HepG2 (cell line): ENCODE measurements around the gene PBX4.

ENCODE experiments used
- FOXM1 ChIP-seq: sonication (generic); formaldehyde crosslinking; IDR thresholded peaks from 2 replicates; pipeline ENCODE4 v1.5.0; 2020; ENCODE audit warnings: missing genetic modification reagents
- JUND ChIP-seq: sonication (generic); formaldehyde crosslinking; IDR thresholded peaks from 2 replicates; pipeline ENCODE4 v1.8.0; 2022; ENCODE audit warnings: mild to moderate bottlenecking, missing genetic modification reagents
- MAFG ChIP-seq: sonication (generic); formaldehyde crosslinking; IDR thresholded peaks from 2 replicates; pipeline ENCODE4 v1.5.1; 2020; ENCODE audit warnings: mild to moderate bottlenecking, missing genetic modification reagents
- ZFX ChIP-seq: sonication (generic); formaldehyde crosslinking; IDR thresholded peaks from 2 replicates; pipeline ENCODE4 v1.4.0; 2020; ENCODE audit warnings: mild to moderate bottlenecking, low read depth, missing genetic modification reagents, moderate library complexity
- ZNF333 ChIP-seq: sonication (generic); formaldehyde crosslinking; IDR thresholded peaks from 2 replicates; pipeline ENCODE4 v1.4.0; 2020; ENCODE audit warnings: mild to moderate bottlenecking, missing genetic modification reagents, borderline replicate concordance
- ZNF563 ChIP-seq: sonication (generic); formaldehyde crosslinking; IDR thresholded peaks from 2 replicates; pipeline ENCODE4 v1.8.0; 2022; ENCODE audit warnings: mild to moderate bottlenecking, moderate library complexity, missing genetic modification reagents
- ZSCAN22 ChIP-seq: sonication (generic); formaldehyde crosslinking; IDR thresholded peaks from 2 replicates; pipeline ENCODE4 v1.4.0; 2020; ENCODE audit warnings: mild to moderate bottlenecking, missing genetic modification reagents

GRCh38 chr19:19563348-19563848 lies 55.1 kb downstream of the PBX4 start:
- TF ChIP-seq JUND (CRISPR knock-in tag) = no peak
- no peak for TF ChIP-seq ZSCAN22 (CRISPR knock-in tag)
- TF ChIP-seq ZNF563 (CRISPR knock-in tag) = no peak
- TF ChIP-seq ZNF333 = no peak
- TF ChIP-seq ZFX = no peak
- TF ChIP-seq FOXM1 (CRISPR knock-in tag) = no peak
- no peak for TF ChIP-seq MAFG (CRISPR knock-in tag)
